LNCAP (cell line): ENCODE results near the gene ATP6V1B1.

Source experiments
- CTCF ChIP-seq: fragments of 450-650 bp; IDR thresholded peaks from 2 replicates; pipeline ENCODE4 v1.5.1; 2017; ENCODE audit warnings: mild to moderate bottlenecking

ATP6V1B1 gene

GRCh38 chr2:70975237-70975636 lies 39.5 kb downstream of the ATP6V1B1 start:
- TF ChIP-seq CTCF: no peak

GRCh38 chr2:70977605-70978205 lies 42.0 kb downstream of the ATP6V1B1 start:
- TF ChIP-seq CTCF: no peak

- no peak for TF ChIP-seq CTCF
Measured at GRCh38 chr2:70978341-70979179, 42.9 kb downstream of the ATP6V1B1 start, which contains the start of gene ANKRD53. TSS of gene ANKRD53 (plus strand) at chr2:70978630. CDS start at chr2:70978646, 16 bp downstream.

GRCh38 chr2:70979180-70979488 lies 43.4 kb downstream of the ATP6V1B1 start:
- TF ChIP-seq CTCF: no peak

- TF ChIP-seq CTCF: no peak
Measured at GRCh38 chr2:70979626-70980025, 43.9 kb downstream of the ATP6V1B1 start.

- no peak for TF ChIP-seq CTCF
Measured at GRCh38 chr2:70981421-70981820, 45.7 kb downstream of the ATP6V1B1 start.

- TF ChIP-seq CTCF: no peak
Measured at GRCh38 chr2:70981866-70982810, 46.4 kb downstream of the ATP6V1B1 start.
